GM21723 (cell line): ENCODE results near the gene SLCO2A1.

Source experiments
- ATAC-seq: cut with Tn5 transposase; IDR thresholded peaks from one replicate; pipeline ENCODE4 v1.9.1; 2021; ENCODE audit warnings: mild to moderate bottlenecking, moderate library complexity; ENCODE audit not compliant: unreplicated experiment

The SLCO2A1 gene

GRCh38 chr3:134061401-134061800, 31.7 kb upstream of the SLCO2A1 start:
- no peak for ATAC-seq

- ATAC-seq = no peak
Observed at GRCh38 chr3:134060561-134061385, 31.0 kb upstream of the SLCO2A1 start.

GRCh38 chr3:134059671-134060560, 30.2 kb upstream of the SLCO2A1 start:
- no peak for ATAC-seq

- ATAC-seq = no peak
Observed at GRCh38 chr3:134059035-134059601, 29.4 kb upstream of the SLCO2A1 start.

GRCh38 chr3:134057654-134058110, 28.0 kb upstream of the SLCO2A1 start:
- no peak for ATAC-seq

GRCh38 chr3:134057006-134057653, 27.4 kb upstream of the SLCO2A1 start:
- ATAC-seq = no peak

GRCh38 chr3:134056464-134056891, 26.8 kb upstream of the SLCO2A1 start:
- no peak for ATAC-seq

- ATAC-seq = no peak
Observed at GRCh38 chr3:134055661-134056060, 25.9 kb upstream of the SLCO2A1 start.

GRCh38 chr3:134054881-134055280, 25.2 kb upstream of the SLCO2A1 start:
- ATAC-seq = no peak

GRCh38 chr3:134054231-134054630, 24.5 kb upstream of the SLCO2A1 start:
- ATAC-seq = no peak

- ATAC-seq = no peak
Observed at GRCh38 chr3:134052370-134052769, 22.6 kb upstream of the SLCO2A1 start.

GRCh38 chr3:134049676-134050075, 20.0 kb upstream of the SLCO2A1 start:
- no peak for ATAC-seq

- no peak for ATAC-seq
Observed at GRCh38 chr3:134048278-134048996, 18.7 kb upstream of the SLCO2A1 start.

- no peak for ATAC-seq
Observed at GRCh38 chr3:134044459-134044858, 14.7 kb upstream of the SLCO2A1 start.

- no peak for ATAC-seq
Observed at GRCh38 chr3:134040066-134040465, 10.3 kb upstream of the SLCO2A1 start.

- ATAC-seq = no peak
Observed at GRCh38 chr3:134039161-134039862, 9.6 kb upstream of the SLCO2A1 start.

- no peak for ATAC-seq
Observed at GRCh38 chr3:134038716-134039115, 9.0 kb upstream of the SLCO2A1 start.

- no peak for ATAC-seq
Observed at GRCh38 chr3:134038071-134038491, 8.4 kb upstream of the SLCO2A1 start.

- no peak for ATAC-seq
Observed at GRCh38 chr3:134037168-134037567, 7.4 kb upstream of the SLCO2A1 start.

- ATAC-seq = no peak
Observed at GRCh38 chr3:134036291-134036690, 6.6 kb upstream of the SLCO2A1 start.
